AG04449 (cell line): ENCODE results near the gene MRC1.

ENCODE experiments used
- CTCF ChIA-PET: fragments of 350-600 bp; formaldehyde crosslinking; extraction: SDS; loops from one replicate; lab custom pipeline; 2021; ENCODE audit warnings: antibody characterized with exemption; lab: Yijun Ruan, JAX
- POLR2A ChIA-PET: fragments of 400-600, 350-600 bp; formaldehyde crosslinking; extraction: SDS; loops from one replicate; lab custom pipeline; 2020; ENCODE audit warnings: antibody characterized with exemption, inconsistent platforms; lab: Yijun Ruan, JAX
- DNase-seq: peaks from one replicate; pipeline ENCODE4 v3.0.0-alpha.2; 2010; ENCODE audit warnings: low read depth, low spot score
- H3K4me3 ChIP-seq: 2 replicates; pipeline ENCODE4 v1.5.1; 2011; ENCODE audit warnings: low read depth, mild to moderate bottlenecking, control low read depth, low read length
- CTCF ChIP-seq: IDR thresholded peaks from one replicate; pipeline ENCODE4 v1.5.1; 2011; ENCODE audit warnings: mild to moderate bottlenecking, moderate library complexity, low read length, control low read depth, inconsistent platforms; ENCODE audit not compliant: insufficient read depth; ENCODE audit errors: missing control alignments

The MRC1 gene

GRCh38 chr10:17871036-17871435 lies 61.9 kb downstream of the MRC1 start:
- no peak for DNase-seq
- no peak overlapping the region for H3K4me3 ChIP-seq
- POLR2A ChIA-PET, result no interaction called here
- no peak for TF ChIP-seq CTCF
- CTCF ChIA-PET, result interaction anchor here (1.1 kb wide), 1 partner anchor 23 kb away, joined by 4 read pairs; no protein-coding TSS in a partner anchor

- CTCF ChIA-PET, result interaction anchor here (0.7 to 2.2 kb wide), 15 partner anchors 9 to 463 kb away, joined by 3 to 10 read pairs (median 5); partner anchors contain the start of gene HACD1
- H3K4me3 ChIP-seq, result no peak overlapping the region
- peak; percentile 29 for TF ChIP-seq CTCF
- DNase-seq, result no peak
- POLR2A ChIA-PET, result no interaction called here
Measured at GRCh38 chr10:17872191-17873091, 63.3 kb downstream of the MRC1 start.

GRCh38 chr10:17873946-17874345 lies 64.8 kb downstream of the MRC1 start:
- POLR2A ChIA-PET, result no interaction called here
- TF ChIP-seq CTCF, result no peak
- CTCF ChIA-PET, result interaction anchor here (0.7 to 2.2 kb wide), 15 partner anchors 9 to 342 kb away, joined by 3 to 10 read pairs (median 4); partner anchors contain the start of gene HACD1
- DNase-seq, result no peak
- no peak overlapping the region for H3K4me3 ChIP-seq

- ChIA-PET POLR2A (no interaction called here), CTCF (no interaction called here)
- no peak for DNase-seq
- no peak for TF ChIP-seq CTCF
- no peak overlapping the region for H3K4me3 ChIP-seq
Measured at GRCh38 chr10:17877121-17877520, 68.0 kb downstream of the MRC1 start.

- CTCF ChIA-PET, result no interaction called here
Measured at GRCh38 chr10:17878896-17879295, 69.7 kb downstream of the MRC1 start.

More at GRCh38 chr10:17878896-17879295, 69.7 kb downstream of the MRC1 start:
- no peak overlapping the region for H3K4me3 ChIP-seq
- TF ChIP-seq CTCF, result no peak
- POLR2A ChIA-PET, result no interaction called here
- no peak for DNase-seq
